Measurements from ENCODE around the gene BIVM.

BIVM gene

GRCh38 chr13:102881819-102882686 is 83.1 kb downstream of the BIVM start:
- no peak for TF ChIP-seq ZBTB7A (IDR thresholded peaks at IDR 0.05; ENCODE audit: low read depth)
- no peak for TF ChIP-seq USF1 (IDR thresholded peaks at IDR 0.05)
- no peak for TF ChIP-seq NFIC (IDR thresholded peaks at IDR 0.05)
- TF ChIP-seq TEAD4 (IDR thresholded peaks at IDR 0.05): no peak
- TF ChIP-seq MAX (IDR thresholded peaks at IDR 0.05): no peak
- no peak for TF ChIP-seq CEBPB (IDR thresholded peaks at IDR 0.05)
- TF ChIP-seq EP300 (IDR thresholded peaks at IDR 0.05; ENCODE audit: borderline replicate concordance): no peak
- no peak for TF ChIP-seq RAD21 (IDR thresholded peaks at IDR 0.05; ENCODE audit: low read depth)
